HepG2 (cell line): ENCODE measurements around the gene NDOR1. TPM values are rescaled to one million over a fixed set of nuclear protein-coding genes. Genes with fewer than 3 reads are reported as not detected.

Experiments used
- AHR ChIP-seq: IDR thresholded peaks from 2 replicates; pipeline ENCODE4 v1.6.1; 2018; ENCODE audit warnings: missing genetic modification reagents, missing compliant biosample characterization
- CENPT ChIP-seq: sonication (generic); formaldehyde crosslinking; IDR thresholded peaks from 2 replicates; pipeline ENCODE4 v1.8.0; 2022; ENCODE audit warnings: low read depth, mild to moderate bottlenecking, moderate library complexity, missing genetic modification reagents
- FOXJ3 ChIP-seq: sonication (generic); formaldehyde crosslinking; IDR thresholded peaks from 2 replicates; pipeline ENCODE4 v1.4.0; 2020; ENCODE audit warnings: missing genetic modification reagents, mild to moderate bottlenecking, borderline replicate concordance
- GABPA ChIP-seq, 2 experiments: IDR thresholded peaks; 2 replicates each; pipeline ENCODE4 v1.6.1; 2011 to 2016; ENCODE audit warnings: low read depth in 2 of 2, low read length in 1 of 2, missing biosample characterization in 1 of 2, missing genetic modification characterization in 1 of 2
- GATA4 ChIP-seq: sonication (generic); IDR thresholded peaks from 2 replicates; pipeline ENCODE4 v1.6.1; 2016; ENCODE audit warnings: antibody characterized with exemption, low read depth, borderline replicate concordance
- GTF3A ChIP-seq: sonication (generic); formaldehyde crosslinking; conservative IDR thresholded peaks from 2 replicates; pipeline ENCODE4 v1.4.0; 2020; ENCODE audit warnings: mild to moderate bottlenecking, missing genetic modification reagents
- HDAC6 ChIP-seq: fragments of 200-600 bp; sonication (generic); IDR thresholded peaks from 2 replicates; pipeline ENCODE4 v1.7.0; 2017; ENCODE audit warnings: mild to moderate bottlenecking, antibody characterized with exemption, low read length, low read depth
- HNRNPUL1 ChIP-seq: fragments of 200-400 bp; formaldehyde crosslinking; IDR thresholded peaks from 2 replicates; pipeline ENCODE4 v1.6.1; 2017; ENCODE audit warnings: low read depth, mild to moderate bottlenecking, low read length, moderate library complexity
- JUN ChIP-seq: sonication (generic); formaldehyde crosslinking; IDR thresholded peaks from 2 replicates; pipeline ENCODE4 v1.4.0; 2020; ENCODE audit warnings: mild to moderate bottlenecking, missing genetic modification reagents
- MTF2 ChIP-seq: sonication (generic); formaldehyde crosslinking; IDR thresholded peaks from 2 replicates; pipeline ENCODE4 v1.5.0; 2020; ENCODE audit warnings: missing genetic modification reagents, borderline replicate concordance
- NFKBIZ ChIP-seq: IDR thresholded peaks from 2 replicates; pipeline ENCODE4 v1.6.1; 2018; ENCODE audit warnings: missing genetic modification reagents, missing compliant biosample characterization
- NONO ChIP-seq, 2 experiments: fragments of 450-650 bp in 1 of 2; sonication (generic) in 1 of 2; formaldehyde crosslinking in 1 of 2; IDR thresholded peaks in 1 of 2; conservative IDR thresholded peaks in 1 of 2; 2 replicates each; pipeline versions ENCODE4 v1.6.1 to v1.8.0; 2017 to 2022; ENCODE audit warnings: mild to moderate bottlenecking in 1 of 2, missing genetic modification reagents in 1 of 2, moderate library complexity in 1 of 2
- RARA ChIP-seq: IDR thresholded peaks from 2 replicates; pipeline ENCODE4 v1.6.1; 2016; ENCODE audit warnings: missing genetic modification reagents, missing compliant biosample characterization
- RXRA ChIP-seq: sonication (generic); formaldehyde crosslinking; IDR thresholded peaks from 2 replicates; pipeline ENCODE4 v1.5.1; 2020; ENCODE audit warnings: missing genetic modification reagents
- SETDB1 ChIP-seq: sonication (generic); formaldehyde crosslinking; IDR thresholded peaks from 2 replicates; pipeline ENCODE4 v1.5.1; 2020; ENCODE audit warnings: missing genetic modification reagents, mild to moderate bottlenecking, borderline replicate concordance
- SMAD3 ChIP-seq: sonication (generic); formaldehyde crosslinking; IDR thresholded peaks from 2 replicates; pipeline ENCODE4 v1.4.0; 2020; ENCODE audit warnings: missing genetic modification reagents
- ZNF253 ChIP-seq: sonication (generic); formaldehyde crosslinking; IDR thresholded peaks from 2 replicates; pipeline ENCODE4 v1.8.0; 2022; ENCODE audit warnings: mild to moderate bottlenecking, missing genetic modification reagents, borderline replicate concordance
- polyA plus RNA-seq, 8 experiments: library from polyadenylated mRNA; depleted of rRNA in 3 of 8; stranded (reverse) in 7 of 8; unstranded in 1 of 8; fragments of >200 nt; fragmentation: Illumina TruSeq in 4 of 8; extraction: Trizol in 4 of 8; gene quantifications; 2 replicates each; pipeline versions ENCODE4 v1.2.1 to v1.2.3, GENCODE V29; 2011 to 2016; ENCODE audit warnings: low read depth in 4 of 8, missing spikeins in 1 of 8, mixed read lengths in 1 of 8; ENCODE audit not compliant: insufficient read depth in 1 of 8
- total RNA-seq, 5 experiments: library from RNA; depleted of rRNA; stranded (reverse); fragments of >200 nt; fragmentation: Illumina TruSeq; extraction: Trizol; gene quantifications; 2 replicates each; pipeline ENCODE4 v1.2.3, GENCODE V29; 2016; ENCODE audit warnings: low read depth in 1 of 5
- TF ChIP-seq, protein P1 (sequence below), 2 experiments: IDR thresholded peaks; 2 replicates each; pipeline ENCODE4 v1.6.1; 2011 to 2012; ENCODE audit warnings: low read length in 2 of 2, borderline replicate concordance in 1 of 2, low read depth in 1 of 2, mild to moderate bottlenecking in 1 of 2, moderate library complexity in 1 of 2
- TF ChIP-seq, protein P2 (sequence below): sonication (generic); formaldehyde crosslinking; IDR thresholded peaks from 2 replicates; pipeline ENCODE4 v1.4.0; 2020; ENCODE audit warnings: mild to moderate bottlenecking, missing genetic modification reagents
- TF ChIP-seq, protein P3 (sequence below): sonication (generic); formaldehyde crosslinking; IDR thresholded peaks from 2 replicates; pipeline ENCODE4 v1.9.0; 2021; ENCODE audit warnings: missing genetic modification reagents, borderline replicate concordance
- TF ChIP-seq, protein P4 (sequence below): sonication (generic); formaldehyde crosslinking; IDR thresholded peaks from 2 replicates; pipeline ENCODE4 v1.4.0; 2020; ENCODE audit warnings: missing genetic modification reagents, borderline replicate concordance

The NDOR1 gene
- total and polyA plus RNA-seq, 2 of the 13 experiments (the other 11 are each of a cell fraction or from before 2014, with no cell fraction given): 3.6 to 8.7 TPM

DNA sequence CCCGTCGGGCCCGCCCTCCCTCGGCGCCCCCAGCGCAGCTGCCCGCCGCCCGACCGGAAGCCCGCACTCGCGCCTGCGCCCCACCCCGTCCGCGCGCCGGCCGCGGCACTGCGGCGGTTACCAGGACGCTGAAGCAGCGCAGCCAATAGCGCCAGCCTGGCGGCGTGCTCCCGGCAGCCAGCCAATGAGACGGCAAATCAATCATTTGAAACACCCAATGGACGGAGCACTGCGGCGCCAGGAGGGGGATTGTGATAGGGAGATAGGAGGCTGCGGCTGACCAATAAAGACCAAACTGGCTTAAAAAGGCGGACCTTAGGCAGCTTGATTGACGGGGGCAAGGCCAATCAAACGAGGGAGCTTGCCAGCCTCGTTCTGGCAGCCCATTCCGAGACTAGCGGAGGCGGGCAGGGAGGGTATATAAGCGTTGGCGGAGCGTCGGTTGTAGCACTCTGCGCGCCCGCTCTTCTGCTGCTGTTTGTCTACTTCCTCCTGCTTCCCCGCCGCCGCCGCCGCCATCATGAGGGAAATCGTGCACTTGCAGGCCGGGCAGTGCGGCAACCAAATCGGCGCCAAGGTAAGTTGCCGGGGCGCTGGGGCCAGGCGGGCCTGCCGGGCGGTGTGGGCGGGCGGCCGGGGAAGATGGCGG is 35.5 kb downstream of the NDOR1 start, which contains the start of gene TUBB4B (continued):
- TF ChIP-seq, protein P1, sequence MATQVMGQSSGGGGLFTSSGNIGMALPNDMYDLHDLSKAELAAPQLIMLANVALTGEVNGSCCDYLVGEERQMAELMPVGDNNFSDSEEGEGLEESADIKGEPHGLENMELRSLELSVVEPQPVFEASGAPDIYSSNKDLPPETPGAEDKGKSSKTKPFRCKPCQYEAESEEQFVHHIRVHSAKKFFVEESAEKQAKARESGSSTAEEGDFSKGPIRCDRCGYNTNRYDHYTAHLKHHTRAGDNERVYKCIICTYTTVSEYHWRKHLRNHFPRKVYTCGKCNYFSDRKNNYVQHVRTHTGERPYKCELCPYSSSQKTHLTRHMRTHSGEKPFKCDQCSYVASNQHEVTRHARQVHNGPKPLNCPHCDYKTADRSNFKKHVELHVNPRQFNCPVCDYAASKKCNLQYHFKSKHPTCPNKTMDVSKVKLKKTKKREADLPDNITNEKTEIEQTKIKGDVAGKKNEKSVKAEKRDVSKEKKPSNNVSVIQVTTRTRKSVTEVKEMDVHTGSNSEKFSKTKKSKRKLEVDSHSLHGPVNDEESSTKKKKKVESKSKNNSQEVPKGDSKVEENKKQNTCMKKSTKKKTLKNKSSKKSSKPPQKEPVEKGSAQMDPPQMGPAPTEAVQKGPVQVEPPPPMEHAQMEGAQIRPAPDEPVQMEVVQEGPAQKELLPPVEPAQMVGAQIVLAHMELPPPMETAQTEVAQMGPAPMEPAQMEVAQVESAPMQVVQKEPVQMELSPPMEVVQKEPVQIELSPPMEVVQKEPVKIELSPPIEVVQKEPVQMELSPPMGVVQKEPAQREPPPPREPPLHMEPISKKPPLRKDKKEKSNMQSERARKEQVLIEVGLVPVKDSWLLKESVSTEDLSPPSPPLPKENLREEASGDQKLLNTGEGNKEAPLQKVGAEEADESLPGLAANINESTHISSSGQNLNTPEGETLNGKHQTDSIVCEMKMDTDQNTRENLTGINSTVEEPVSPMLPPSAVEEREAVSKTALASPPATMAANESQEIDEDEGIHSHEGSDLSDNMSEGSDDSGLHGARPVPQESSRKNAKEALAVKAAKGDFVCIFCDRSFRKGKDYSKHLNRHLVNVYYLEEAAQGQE (IDR thresholded peaks at IDR 0.05; ENCODE audit: borderline replicate concordance in 1 of 2, low read depth in 1 of 2, low read length in 2 of 2): peak in 1 of 2 experiments; percentile 77; a peak in 1 of 4 replicates
- TF ChIP-seq HDAC6 (no peak), CENPT (CRISPR knock-in tag) (no peak), AHR (peak; percentile 95; the same call in 1 of the 2 replicates), SETDB1 (CRISPR knock-in tag) (no peak), GATA4 (peak; percentile 95), HNRNPUL1 (no peak), GABPA (IDR thresholded peaks at IDR 0.05; ENCODE audit: low read depth, low read length) (no peak), GABPA (CRISPR knock-in tag; IDR thresholded peaks at IDR 0.05; ENCODE audit: low read depth) (no peak), GTF3A (CRISPR knock-in tag) (no peak), NONO (IDR thresholded peaks at IDR 0.05) (no peak), NONO (CRISPR knock-in tag; conservative IDR thresholded peaks at IDR 0.05) (no peak), RARA (peak; percentile 49; the same call in 1 of the 2 replicates), FOXJ3 (CRISPR knock-in tag) (no peak), JUN (CRISPR knock-in tag) (no peak), RXRA (CRISPR knock-in tag) (no peak), ZNF253 (no peak), SMAD3 (CRISPR knock-in tag) (peak; percentile 48; the same call in 1 of the 2 replicates), NFKBIZ (peak; percentile 78), MTF2 (CRISPR knock-in tag) (no peak)
- TF ChIP-seq, protein P2, sequence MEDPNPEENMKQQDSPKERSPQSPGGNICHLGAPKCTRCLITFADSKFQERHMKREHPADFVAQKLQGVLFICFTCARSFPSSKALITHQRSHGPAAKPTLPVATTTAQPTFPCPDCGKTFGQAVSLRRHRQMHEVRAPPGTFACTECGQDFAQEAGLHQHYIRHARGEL (CRISPR knock-in tag): no peak
- TF ChIP-seq, protein P3, sequence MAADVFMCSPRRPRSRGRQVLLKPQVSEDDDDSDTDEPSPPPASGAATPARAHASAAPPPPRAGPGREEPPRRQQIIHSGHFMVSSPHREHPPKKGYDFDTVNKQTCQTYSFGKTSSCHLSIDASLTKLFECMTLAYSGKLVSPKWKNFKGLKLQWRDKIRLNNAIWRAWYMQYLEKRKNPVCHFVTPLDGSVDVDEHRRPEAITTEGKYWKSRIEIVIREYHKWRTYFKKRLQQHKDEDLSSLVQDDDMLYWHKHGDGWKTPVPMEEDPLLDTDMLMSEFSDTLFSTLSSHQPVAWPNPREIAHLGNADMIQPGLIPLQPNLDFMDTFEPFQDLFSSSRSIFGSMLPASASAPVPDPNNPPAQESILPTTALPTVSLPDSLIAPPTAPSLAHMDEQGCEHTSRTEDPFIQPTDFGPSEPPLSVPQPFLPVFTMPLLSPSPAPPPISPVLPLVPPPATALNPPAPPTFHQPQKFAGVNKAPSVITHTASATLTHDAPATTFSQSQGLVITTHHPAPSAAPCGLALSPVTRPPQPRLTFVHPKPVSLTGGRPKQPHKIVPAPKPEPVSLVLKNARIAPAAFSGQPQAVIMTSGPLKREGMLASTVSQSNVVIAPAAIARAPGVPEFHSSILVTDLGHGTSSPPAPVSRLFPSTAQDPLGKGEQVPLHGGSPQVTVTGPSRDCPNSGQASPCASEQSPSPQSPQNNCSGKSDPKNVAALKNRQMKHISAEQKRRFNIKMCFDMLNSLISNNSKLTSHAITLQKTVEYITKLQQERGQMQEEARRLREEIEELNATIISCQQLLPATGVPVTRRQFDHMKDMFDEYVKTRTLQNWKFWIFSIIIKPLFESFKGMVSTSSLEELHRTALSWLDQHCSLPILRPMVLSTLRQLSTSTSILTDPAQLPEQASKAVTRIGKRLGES (CRISPR knock-in tag): peak; percentile 20; the same call in 1 of the 2 replicates
- TF ChIP-seq, protein P4, sequence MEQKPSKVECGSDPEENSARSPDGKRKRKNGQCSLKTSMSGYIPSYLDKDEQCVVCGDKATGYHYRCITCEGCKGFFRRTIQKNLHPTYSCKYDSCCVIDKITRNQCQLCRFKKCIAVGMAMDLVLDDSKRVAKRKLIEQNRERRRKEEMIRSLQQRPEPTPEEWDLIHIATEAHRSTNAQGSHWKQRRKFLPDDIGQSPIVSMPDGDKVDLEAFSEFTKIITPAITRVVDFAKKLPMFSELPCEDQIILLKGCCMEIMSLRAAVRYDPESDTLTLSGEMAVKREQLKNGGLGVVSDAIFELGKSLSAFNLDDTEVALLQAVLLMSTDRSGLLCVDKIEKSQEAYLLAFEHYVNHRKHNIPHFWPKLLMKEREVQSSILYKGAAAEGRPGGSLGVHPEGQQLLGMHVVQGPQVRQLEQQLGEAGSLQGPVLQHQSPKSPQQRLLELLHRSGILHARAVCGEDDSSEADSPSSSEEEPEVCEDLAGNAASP (CRISPR knock-in tag): no peak
